Peyer's patch (tissue), 4 donors: ENCODE measurements around the gene CORIN.

Experiments used
- CTCF ChIP-seq, 6 experiments: fragments of 450-650 bp in 4 of 6; fragments of 200-600 bp in 2 of 6; sonication (generic) in 1 of 6; IDR thresholded peaks; one replicate each; pipeline ENCODE4 v1.5.1; 2017 to 2019; ENCODE audit warnings: antibody characterized with exemption in 6 of 6, mild to moderate bottlenecking in 3 of 6, moderate library complexity in 1 of 6
- POLR2A ChIP-seq, 2 donors: fragments of 450-650 bp; IDR thresholded peaks; one replicate each; pipeline ENCODE4 v1.5.1; 2017; ENCODE audit warnings: antibody characterized with exemption in 2 of 2, mild to moderate bottlenecking in 2 of 2, moderate library complexity in 2 of 2

DNA sequence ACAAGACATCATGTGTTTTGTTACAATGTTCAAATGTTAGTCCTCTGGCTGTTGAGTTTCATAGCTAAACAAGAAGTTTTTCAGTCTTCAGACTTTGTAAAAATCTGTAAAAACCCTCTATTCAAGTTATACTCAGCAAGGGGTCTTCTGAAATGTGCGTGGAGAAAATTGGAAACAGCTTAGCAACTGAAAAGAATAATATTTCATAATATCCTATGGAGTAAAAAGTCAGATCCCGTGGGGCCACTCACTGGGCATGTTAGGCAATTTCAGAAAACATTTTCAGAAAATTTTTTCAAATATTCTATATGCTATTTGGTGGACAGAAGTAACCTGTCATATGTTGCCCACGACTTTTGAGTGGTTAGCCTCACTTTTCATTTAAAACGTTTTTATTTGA, 118.3 kb downstream of the CORIN start:
- TF ChIP-seq CTCF (IDR thresholded peaks at IDR 0.05) = no peak
- no peak for TF ChIP-seq POLR2A (IDR thresholded peaks at IDR 0.05)
